ENCODE data around the gene PBXIP1. TPM values are rescaled to one million over a fixed set of nuclear protein-coding genes. Genes with fewer than 3 reads are reported as not detected.

PBXIP1 gene
- total RNA-seq, 1 experiment from 2014 or later, result 26.5 TPM

DNA sequence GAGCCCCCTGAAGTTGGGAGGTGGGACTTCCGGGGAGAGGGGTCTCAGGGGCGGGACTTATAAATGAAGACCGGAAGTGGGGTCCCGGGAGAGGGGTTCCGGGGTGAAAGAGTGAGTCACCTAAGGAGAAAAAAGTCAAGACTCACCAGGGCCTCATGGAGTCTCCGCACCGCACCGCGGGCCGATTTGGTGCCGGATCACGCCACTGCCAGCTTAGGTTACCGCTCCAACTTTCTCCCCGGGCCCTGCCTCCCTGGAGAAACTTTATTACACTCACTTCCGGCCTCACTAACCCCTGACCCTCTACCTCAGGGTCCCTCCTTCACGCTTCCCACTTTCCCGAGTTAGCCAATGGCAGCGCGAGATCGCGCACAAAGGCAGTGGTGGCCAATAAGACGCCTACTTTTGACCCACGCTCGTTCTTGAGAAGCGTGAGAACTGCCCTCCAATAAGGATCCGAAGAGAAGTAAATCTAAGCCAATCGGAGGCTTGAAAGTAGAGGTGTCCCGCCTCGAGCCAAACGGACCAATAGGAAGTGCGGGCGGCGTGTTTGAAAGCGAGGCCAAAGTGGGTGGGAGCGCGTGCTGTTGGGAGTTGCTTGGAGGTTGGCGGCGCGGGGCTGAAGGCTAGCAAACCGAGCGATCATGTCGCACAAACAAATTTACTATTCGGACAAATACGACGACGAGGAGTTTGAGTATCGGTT is 18.4 kb upstream of the PBXIP1 start, which contains the start of gene CKS1B (continued):
- TF ChIP-seq, protein P1, sequence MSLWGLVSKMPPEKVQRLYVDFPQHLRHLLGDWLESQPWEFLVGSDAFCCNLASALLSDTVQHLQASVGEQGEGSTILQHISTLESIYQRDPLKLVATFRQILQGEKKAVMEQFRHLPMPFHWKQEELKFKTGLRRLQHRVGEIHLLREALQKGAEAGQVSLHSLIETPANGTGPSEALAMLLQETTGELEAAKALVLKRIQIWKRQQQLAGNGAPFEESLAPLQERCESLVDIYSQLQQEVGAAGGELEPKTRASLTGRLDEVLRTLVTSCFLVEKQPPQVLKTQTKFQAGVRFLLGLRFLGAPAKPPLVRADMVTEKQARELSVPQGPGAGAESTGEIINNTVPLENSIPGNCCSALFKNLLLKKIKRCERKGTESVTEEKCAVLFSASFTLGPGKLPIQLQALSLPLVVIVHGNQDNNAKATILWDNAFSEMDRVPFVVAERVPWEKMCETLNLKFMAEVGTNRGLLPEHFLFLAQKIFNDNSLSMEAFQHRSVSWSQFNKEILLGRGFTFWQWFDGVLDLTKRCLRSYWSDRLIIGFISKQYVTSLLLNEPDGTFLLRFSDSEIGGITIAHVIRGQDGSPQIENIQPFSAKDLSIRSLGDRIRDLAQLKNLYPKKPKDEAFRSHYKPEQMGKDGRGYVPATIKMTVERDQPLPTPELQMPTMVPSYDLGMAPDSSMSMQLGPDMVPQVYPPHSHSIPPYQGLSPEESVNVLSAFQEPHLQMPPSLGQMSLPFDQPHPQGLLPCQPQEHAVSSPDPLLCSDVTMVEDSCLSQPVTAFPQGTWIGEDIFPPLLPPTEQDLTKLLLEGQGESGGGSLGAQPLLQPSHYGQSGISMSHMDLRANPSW (CRISPR knock-in tag; conservative IDR thresholded peaks at IDR 0.05; ENCODE audit: low read depth), result no peak
- no peak for TF ChIP-seq CBFB (CRISPR knock-in tag; IDR thresholded peaks at IDR 0.05; ENCODE audit: low read depth)
- TF ChIP-seq FOXJ3 (CRISPR knock-in tag; IDR thresholded peaks at IDR 0.05; ENCODE audit: borderline replicate concordance), result no peak
- TF ChIP-seq, protein P2, sequence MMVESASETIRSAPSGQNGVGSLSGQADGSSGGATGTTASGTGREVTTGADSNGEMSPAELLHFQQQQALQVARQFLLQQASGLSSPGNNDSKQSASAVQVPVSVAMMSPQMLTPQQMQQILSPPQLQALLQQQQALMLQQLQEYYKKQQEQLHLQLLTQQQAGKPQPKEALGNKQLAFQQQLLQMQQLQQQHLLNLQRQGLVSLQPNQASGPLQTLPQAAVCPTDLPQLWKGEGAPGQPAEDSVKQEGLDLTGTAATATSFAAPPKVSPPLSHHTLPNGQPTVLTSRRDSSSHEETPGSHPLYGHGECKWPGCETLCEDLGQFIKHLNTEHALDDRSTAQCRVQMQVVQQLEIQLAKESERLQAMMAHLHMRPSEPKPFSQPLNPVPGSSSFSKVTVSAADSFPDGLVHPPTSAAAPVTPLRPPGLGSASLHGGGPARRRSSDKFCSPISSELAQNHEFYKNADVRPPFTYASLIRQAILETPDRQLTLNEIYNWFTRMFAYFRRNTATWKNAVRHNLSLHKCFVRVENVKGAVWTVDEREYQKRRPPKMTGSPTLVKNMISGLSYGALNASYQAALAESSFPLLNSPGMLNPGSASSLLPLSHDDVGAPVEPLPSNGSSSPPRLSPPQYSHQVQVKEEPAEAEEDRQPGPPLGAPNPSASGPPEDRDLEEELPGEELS (CRISPR knock-in tag; IDR thresholded peaks at IDR 0.05), result no peak
- TF ChIP-seq SMAD3 (CRISPR knock-in tag; IDR thresholded peaks at IDR 0.05; ENCODE audit: borderline replicate concordance), result peak; percentile 63
- TF ChIP-seq, protein P3, sequence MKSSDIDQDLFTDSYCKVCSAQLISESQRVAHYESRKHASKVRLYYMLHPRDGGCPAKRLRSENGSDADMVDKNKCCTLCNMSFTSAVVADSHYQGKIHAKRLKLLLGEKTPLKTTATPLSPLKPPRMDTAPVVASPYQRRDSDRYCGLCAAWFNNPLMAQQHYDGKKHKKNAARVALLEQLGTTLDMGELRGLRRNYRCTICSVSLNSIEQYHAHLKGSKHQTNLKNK (CRISPR knock-in tag; IDR thresholded peaks at IDR 0.05), result no peak
- TF ChIP-seq NR1H2 (CRISPR knock-in tag; IDR thresholded peaks at IDR 0.05), result no peak
- no peak for TF ChIP-seq ZNF423 (CRISPR knock-in tag; IDR thresholded peaks at IDR 0.05)
- peak; percentile 53; the same call in 1 of the 2 replicates for TF ChIP-seq NR2C2 (CRISPR knock-in tag; IDR thresholded peaks at IDR 0.05)
- no peak for TF ChIP-seq ELF4 (CRISPR knock-in tag; IDR thresholded peaks at IDR 0.05; ENCODE audit: low read depth)
- TF ChIP-seq ZNF396 (CRISPR knock-in tag; IDR thresholded peaks at IDR 0.05; ENCODE audit: borderline replicate concordance), result no peak
- TF ChIP-seq, protein P4, sequence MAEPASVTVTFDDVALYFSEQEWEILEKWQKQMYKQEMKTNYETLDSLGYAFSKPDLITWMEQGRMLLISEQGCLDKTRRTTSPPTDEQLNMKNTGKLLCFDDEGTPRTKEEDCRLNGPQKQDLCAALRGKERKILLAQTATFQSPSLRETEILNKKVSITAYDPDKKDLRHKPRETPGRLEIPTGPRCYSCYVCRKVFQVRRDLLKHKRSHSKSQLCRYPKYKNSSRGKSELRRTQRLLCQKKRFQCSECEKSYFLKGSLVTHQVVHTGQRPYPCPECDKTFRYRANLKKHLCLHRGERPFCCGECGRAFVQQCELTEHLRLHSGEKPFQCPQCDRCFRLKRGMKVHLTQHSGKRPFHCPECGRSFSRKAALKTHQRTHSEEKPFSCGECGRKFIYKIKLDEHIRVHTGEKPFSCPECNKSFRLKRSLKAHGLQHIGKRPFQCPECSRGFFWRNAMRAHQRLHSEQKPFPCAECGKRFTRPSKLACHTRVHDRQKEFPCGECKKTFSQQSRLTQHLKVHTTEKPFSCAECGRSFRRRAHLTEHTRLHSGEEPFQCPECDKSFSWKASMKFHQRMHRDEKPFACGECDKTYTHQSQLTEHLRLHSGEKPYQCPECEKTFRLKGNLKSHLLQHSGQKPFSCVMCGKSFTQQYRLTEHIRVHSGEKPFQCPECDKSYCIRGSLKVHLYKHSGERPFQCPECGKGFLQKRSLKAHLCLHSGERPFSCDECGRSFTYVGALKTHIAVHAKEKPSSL (CRISPR knock-in tag; conservative IDR thresholded peaks at IDR 0.05), result no peak
- TF ChIP-seq FOXK1 (CRISPR knock-in tag; IDR thresholded peaks at IDR 0.05), result peak; percentile 88
- no peak for TF ChIP-seq RELA (CRISPR knock-in tag; IDR thresholded peaks at IDR 0.05; ENCODE audit: borderline replicate concordance)
- no peak for TF ChIP-seq ZNF219 (CRISPR knock-in tag; IDR thresholded peaks at IDR 0.05; ENCODE audit: borderline replicate concordance)
- TF ChIP-seq EMX1 (CRISPR knock-in tag; IDR thresholded peaks at IDR 0.05), result no peak
- TF ChIP-seq JUN (CRISPR knock-in tag; IDR thresholded peaks at IDR 0.05), result no peak
- TF ChIP-seq, protein P5, sequence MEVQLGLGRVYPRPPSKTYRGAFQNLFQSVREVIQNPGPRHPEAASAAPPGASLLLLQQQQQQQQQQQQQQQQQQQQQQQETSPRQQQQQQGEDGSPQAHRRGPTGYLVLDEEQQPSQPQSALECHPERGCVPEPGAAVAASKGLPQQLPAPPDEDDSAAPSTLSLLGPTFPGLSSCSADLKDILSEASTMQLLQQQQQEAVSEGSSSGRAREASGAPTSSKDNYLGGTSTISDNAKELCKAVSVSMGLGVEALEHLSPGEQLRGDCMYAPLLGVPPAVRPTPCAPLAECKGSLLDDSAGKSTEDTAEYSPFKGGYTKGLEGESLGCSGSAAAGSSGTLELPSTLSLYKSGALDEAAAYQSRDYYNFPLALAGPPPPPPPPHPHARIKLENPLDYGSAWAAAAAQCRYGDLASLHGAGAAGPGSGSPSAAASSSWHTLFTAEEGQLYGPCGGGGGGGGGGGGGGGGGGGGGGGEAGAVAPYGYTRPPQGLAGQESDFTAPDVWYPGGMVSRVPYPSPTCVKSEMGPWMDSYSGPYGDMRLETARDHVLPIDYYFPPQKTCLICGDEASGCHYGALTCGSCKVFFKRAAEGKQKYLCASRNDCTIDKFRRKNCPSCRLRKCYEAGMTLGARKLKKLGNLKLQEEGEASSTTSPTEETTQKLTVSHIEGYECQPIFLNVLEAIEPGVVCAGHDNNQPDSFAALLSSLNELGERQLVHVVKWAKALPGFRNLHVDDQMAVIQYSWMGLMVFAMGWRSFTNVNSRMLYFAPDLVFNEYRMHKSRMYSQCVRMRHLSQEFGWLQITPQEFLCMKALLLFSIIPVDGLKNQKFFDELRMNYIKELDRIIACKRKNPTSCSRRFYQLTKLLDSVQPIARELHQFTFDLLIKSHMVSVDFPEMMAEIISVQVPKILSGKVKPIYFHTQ (CRISPR knock-in tag; IDR thresholded peaks at IDR 0.05), result no peak
- no peak for TF ChIP-seq OVOL2 (CRISPR knock-in tag; IDR thresholded peaks at IDR 0.05; ENCODE audit: borderline replicate concordance)
- TF ChIP-seq MYBL2 (CRISPR knock-in tag; IDR thresholded peaks at IDR 0.05), result peak; percentile 98
- TF ChIP-seq, protein P6, sequence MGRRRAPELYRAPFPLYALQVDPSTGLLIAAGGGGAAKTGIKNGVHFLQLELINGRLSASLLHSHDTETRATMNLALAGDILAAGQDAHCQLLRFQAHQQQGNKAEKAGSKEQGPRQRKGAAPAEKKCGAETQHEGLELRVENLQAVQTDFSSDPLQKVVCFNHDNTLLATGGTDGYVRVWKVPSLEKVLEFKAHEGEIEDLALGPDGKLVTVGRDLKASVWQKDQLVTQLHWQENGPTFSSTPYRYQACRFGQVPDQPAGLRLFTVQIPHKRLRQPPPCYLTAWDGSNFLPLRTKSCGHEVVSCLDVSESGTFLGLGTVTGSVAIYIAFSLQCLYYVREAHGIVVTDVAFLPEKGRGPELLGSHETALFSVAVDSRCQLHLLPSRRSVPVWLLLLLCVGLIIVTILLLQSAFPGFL (CRISPR knock-in tag; IDR thresholded peaks at IDR 0.05; ENCODE audit: borderline replicate concordance), result no peak
- TF ChIP-seq, protein P7, sequence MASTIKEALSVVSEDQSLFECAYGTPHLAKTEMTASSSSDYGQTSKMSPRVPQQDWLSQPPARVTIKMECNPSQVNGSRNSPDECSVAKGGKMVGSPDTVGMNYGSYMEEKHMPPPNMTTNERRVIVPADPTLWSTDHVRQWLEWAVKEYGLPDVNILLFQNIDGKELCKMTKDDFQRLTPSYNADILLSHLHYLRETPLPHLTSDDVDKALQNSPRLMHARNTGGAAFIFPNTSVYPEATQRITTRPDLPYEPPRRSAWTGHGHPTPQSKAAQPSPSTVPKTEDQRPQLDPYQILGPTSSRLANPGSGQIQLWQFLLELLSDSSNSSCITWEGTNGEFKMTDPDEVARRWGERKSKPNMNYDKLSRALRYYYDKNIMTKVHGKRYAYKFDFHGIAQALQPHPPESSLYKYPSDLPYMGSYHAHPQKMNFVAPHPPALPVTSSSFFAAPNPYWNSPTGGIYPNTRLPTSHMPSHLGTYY (CRISPR knock-in tag; IDR thresholded peaks at IDR 0.05), result no peak
- no peak for TF ChIP-seq HMGA2 (CRISPR knock-in tag; IDR thresholded peaks at IDR 0.05)
- peak; percentile 58; the same call in 1 of the 2 replicates for TF ChIP-seq FOXP1 (CRISPR knock-in tag; IDR thresholded peaks at IDR 0.05; ENCODE audit: borderline replicate concordance)
- no peak for TF ChIP-seq NR3C1 (CRISPR knock-in tag; conservative IDR thresholded peaks at IDR 0.05; ENCODE audit: low read depth)
- no peak for TF ChIP-seq SMAD4 (CRISPR knock-in tag; IDR thresholded peaks at IDR 0.05)
- no peak for TF ChIP-seq ZNF671 (CRISPR knock-in tag; IDR thresholded peaks at IDR 0.05)
- no peak for TF ChIP-seq TEAD4 (CRISPR knock-in tag; IDR thresholded peaks at IDR 0.05)

Measured in WTC11 (cell line).